Head of caudate nucleus (tissue), 42 donors: ENCODE results near the gene DNASE2.

ENCODE experiments used
- DNase-seq, 42 donors: peaks; one replicate each; pipeline versions ENCODE4 v3.0.0 to v3.0.0-alpha.2; 2020 to 2021; ENCODE audit warnings: mixed read lengths in 7 of 42
- intact Hi-C: fragments of 100-400 bp; cut with DNase I; formaldehyde crosslinking; loops from one replicate; pipeline ENCODE4 v1.15.0; 2022

Gene DNASE2

GRCh38 chr19:12890299-12890786 lies 9.1 kb upstream of the DNASE2 start:
- DNase-seq: peak in 1 of 42 donors; percentile 14
- intact Hi-C loops: loop anchor here (5.0 kb wide), 1 partner anchor 42 kb away; the partner anchor contains the start of gene FARSA

GRCh38 chr19:12888006-12888603 lies 6.9 kb upstream of the DNASE2 start:
- DNase-seq: no peak
- intact Hi-C loops: no loop called here

- intact Hi-C loops: no loop called here
- no peak for DNase-seq
Measured at GRCh38 chr19:12886969-12887747, 5.9 kb upstream of the DNASE2 start, which contains the start of gene KLF1. TSS of gene KLF1 (minus strand) at chr19:12887201. CDS start at chr19:12887140, 61 bp downstream.

- no peak for DNase-seq
- intact Hi-C loops: no loop called here
Measured at GRCh38 chr19:12886651-12886968, 5.4 kb upstream of the DNASE2 start.

- DNase-seq: no peak
- intact Hi-C loops: no loop called here
Measured at GRCh38 chr19:12885749-12886650, 4.8 kb upstream of the DNASE2 start.

GRCh38 chr19:12884926-12885748 lies 3.9 kb upstream of the DNASE2 start:
- intact Hi-C loops: no loop called here
- DNase-seq: peak; percentile 42 to 88 (median 72)

GRCh38 chr19:12884627-12884925 lies 3.3 kb upstream of the DNASE2 start:
- no peak for DNase-seq
- intact Hi-C loops: no loop called here

GRCh38 chr19:12884202-12884601 lies 3.0 kb upstream of the DNASE2 start:
- intact Hi-C loops: no loop called here
- no peak for DNase-seq

GRCh38 chr19:12882589-12882988 lies 1.3 kb upstream of the DNASE2 start:
- intact Hi-C loops: no loop called here
- DNase-seq: no peak

- intact Hi-C loops: no loop called here
Measured at GRCh38 chr19:12880551-12881171, 588 bp downstream of the DNASE2 start.

GRCh38 chr19:12875086-12875485 lies 6.2 kb downstream of the DNASE2 start:
- no peak for DNase-seq
- intact Hi-C loops: no loop called here

More at GRCh38 chr19:12880551-12881171, 588 bp downstream of the DNASE2 start:
- DNase-seq: peak in 20 of 42 donors; percentile 11 to 51 (median 24)

GRCh38 chr19:12873891-12874745 lies 7.1 kb downstream of the DNASE2 start:
- intact Hi-C loops: no loop called here
- no peak for DNase-seq

- intact Hi-C loops: no loop called here
- peak in 40 of 42 donors; percentile 26 to 87 (median 64) for DNase-seq
Measured at GRCh38 chr19:12872941-12873890, 8.0 kb downstream of the DNASE2 start.

- intact Hi-C loops: no loop called here
- no peak for DNase-seq
Measured at GRCh38 chr19:12872255-12872654, 9.0 kb downstream of the DNASE2 start.

- intact Hi-C loops: no loop called here
Measured at GRCh38 chr19:12871681-12872080, 9.6 kb downstream of the DNASE2 start.

GRCh38 chr19:12868540-12869112 lies 12.6 kb downstream of the DNASE2 start:
- no peak for DNase-seq
- intact Hi-C loops: no loop called here

More at GRCh38 chr19:12871681-12872080, 9.6 kb downstream of the DNASE2 start:
- DNase-seq: no peak
